Panc1 (cell line): ENCODE results near the gene CNGA3. TPM values are rescaled to one million over a fixed set of nuclear protein-coding genes. Genes with fewer than 3 reads are reported as not detected.

ENCODE experiments used
- ATAC-seq: fragments of 200-7000 bp; cut with Tn5 transposase; 2 replicates; pipeline ENCODE4 v1.9.1; 2020; ENCODE audit warnings: mild to moderate bottlenecking, moderate library complexity
- BruUV-seq: library from RNA; stranded (reverse); fragments of 400-500 nt; replicated peaks from 2 replicates; lab custom pipeline; 2021; lab: Mats Ljungman, UMichigan
- CTCF ChIA-PET: fragments of 300-600 bp; sonication (Branson Sonifier 250); formaldehyde crosslinking; loops from one replicate; lab custom pipeline; 2022; ENCODE audit warnings: antibody characterized with exemption; lab: Charles Lee
- POLR2A ChIA-PET: fragments of 300-600 bp; sonication (Branson Sonifier 250); formaldehyde crosslinking; loops from one replicate; lab custom pipeline; 2022; ENCODE audit warnings: antibody characterized with exemption; lab: Charles Lee
- DNase-seq: peaks from one replicate; pipeline ENCODE4 v3.0.0-alpha.2; 2010; ENCODE audit warnings: low read depth, low spot score
- H3K27ac ChIP-seq: 2 replicates; pipeline ENCODE4 v1.5.1; 2011; ENCODE audit warnings: mild to moderate bottlenecking, low read length, inconsistent platforms
- H3K27me3 ChIP-seq: fragments of 200-500 bp; sonication (Bioruptor generic); 2 replicates; pipeline ENCODE4 v1.6.0; 2014; ENCODE audit warnings: low read length, inconsistent platforms; ENCODE audit not compliant: control insufficient read depth, insufficient read depth
- H3K36me3 ChIP-seq: fragments of 200-500 bp; sonication (Bioruptor generic); 2 replicates; pipeline ENCODE4 v1.5.1; 2014; ENCODE audit warnings: inconsistent platforms, mild to moderate bottlenecking, low read length, moderate library complexity; ENCODE audit not compliant: control insufficient read depth, insufficient read depth
- H3K4me1 ChIP-seq: 2 replicates; pipeline ENCODE4 v1.5.1; 2011; ENCODE audit warnings: inconsistent platforms, mild to moderate bottlenecking, low read length, moderate library complexity; ENCODE audit not compliant: control insufficient read depth, insufficient read depth
- H3K4me3 ChIP-seq, 2 experiments: 2 replicates each; pipeline ENCODE4 v1.5.1; 2011 to 2012; ENCODE audit warnings: low read depth in 2 of 2, low read length in 2 of 2, mild to moderate bottlenecking in 2 of 2, inconsistent platforms in 1 of 2, moderate library complexity in 1 of 2
- H3K9me3 ChIP-seq: fragments of 200-500 bp; sonication (Bioruptor generic); 2 replicates; pipeline ENCODE4 v1.5.1; 2014; ENCODE audit warnings: low read depth, mild to moderate bottlenecking, inconsistent platforms, low read length, moderate library complexity; ENCODE audit not compliant: control insufficient read depth, insufficient read depth
- POLR2AphosphoS5 ChIP-seq: IDR thresholded peaks from 2 replicates; pipeline ENCODE4 v1.6.1; 2012; ENCODE audit warnings: mild to moderate bottlenecking, low read depth, low read length, moderate library complexity
- REST ChIP-seq, 2 experiments: IDR thresholded peaks; 2 replicates each; pipeline ENCODE4 v1.6.1; 2011 to 2012; ENCODE audit warnings: low read depth in 2 of 2, control low read depth in 1 of 2, low read length in 1 of 2, mild to moderate bottlenecking in 1 of 2, moderate library complexity in 1 of 2; ENCODE audit not compliant: insufficient read depth in 1 of 2
- SIN3A ChIP-seq: IDR thresholded peaks from 2 replicates; pipeline ENCODE4 v1.6.1; 2012; ENCODE audit warnings: low read depth, mild to moderate bottlenecking, low read length, moderate library complexity, borderline replicate concordance; ENCODE audit not compliant: insufficient read depth
- TCF7L2 ChIP-seq: IDR thresholded peaks from 2 replicates; pipeline ENCODE4 v1.6.1; 2011; ENCODE audit warnings: mild to moderate bottlenecking, low read depth, low read length, inconsistent platforms
- in situ Hi-C: cut with HindIII; loops from 2 replicates; pipeline ENCODE4 v1.10.0; 2016; ENCODE audit warnings: low sequenced_read_pairs, low pct_unique_long_range_greater_than_20kb
- intact Hi-C: fragments of 100-400 bp; cut with micrococcal nuclease; formaldehyde crosslinking; loops from one replicate; pipeline ENCODE4 v1.10.0; 2022; ENCODE audit not compliant: unreplicated experiment
- total RNA-seq: library from RNA; stranded (reverse); gene quantifications from one replicate; pipeline ENCODE4 v1.2.1, GENCODE V29; 2021; ENCODE audit not compliant: unreplicated experiment
- TF ChIP-seq, protein P1 (sequence below): fragments of 450-650 bp; IDR thresholded peaks from 2 replicates; pipeline ENCODE4 v1.5.1; 2017; ENCODE audit warnings: mild to moderate bottlenecking

CNGA3 gene
- total RNA-seq, 1 experiment from 2014 or later: not detected

DNA sequence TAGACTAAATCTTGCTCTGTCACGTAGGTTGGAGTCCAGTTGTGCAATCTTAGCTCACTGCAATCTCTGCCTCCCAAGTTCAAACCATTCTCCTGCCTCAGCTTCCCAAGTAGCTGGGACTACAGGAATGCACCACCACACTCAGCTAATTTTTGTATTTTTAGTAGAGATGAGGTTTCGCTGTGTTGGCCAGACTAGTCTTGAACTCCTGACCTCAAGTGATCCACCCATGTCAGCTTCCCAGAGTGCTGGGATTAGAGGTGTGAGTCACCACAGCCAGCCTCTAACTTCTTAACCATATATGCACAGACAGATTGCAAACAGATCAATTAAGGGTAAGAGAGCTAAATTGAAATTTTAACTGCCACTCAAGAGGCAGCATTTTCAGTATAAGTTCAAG lies 22.1 kb upstream of the CNGA3 start:
- intact Hi-C loops (no loop called here), in situ Hi-C loops (no loop called here)
- Histone ChIP-seq H3K27ac (no peak overlapping the region), H3K9me3 (0 out of 2 replicates have a peak, but pooled peaks cover 3% of the 10 kb centered on the region), H3K4me3 (no peak overlapping the region), H3K36me3 (no peaks in the 10 kb centered on the region), H3K4me1 (no peaks in the 10 kb centered on the region), H3K27me3 (no peaks in the 10 kb centered on the region; the same call in 1 of the 2 replicates)
- ChIA-PET CTCF (interaction anchor here (0.7 kb wide), 1 partner anchor 8 kb away, joined by 6 read pairs; no protein-coding TSS in a partner anchor), POLR2A (interaction anchor here (0.7 kb wide), 1 partner anchor 12 kb away, joined by 11 read pairs; no protein-coding TSS in a partner anchor)
- ATAC-seq (no peak), DNase-seq (no peak)
- TF ChIP-seq, protein P1, sequence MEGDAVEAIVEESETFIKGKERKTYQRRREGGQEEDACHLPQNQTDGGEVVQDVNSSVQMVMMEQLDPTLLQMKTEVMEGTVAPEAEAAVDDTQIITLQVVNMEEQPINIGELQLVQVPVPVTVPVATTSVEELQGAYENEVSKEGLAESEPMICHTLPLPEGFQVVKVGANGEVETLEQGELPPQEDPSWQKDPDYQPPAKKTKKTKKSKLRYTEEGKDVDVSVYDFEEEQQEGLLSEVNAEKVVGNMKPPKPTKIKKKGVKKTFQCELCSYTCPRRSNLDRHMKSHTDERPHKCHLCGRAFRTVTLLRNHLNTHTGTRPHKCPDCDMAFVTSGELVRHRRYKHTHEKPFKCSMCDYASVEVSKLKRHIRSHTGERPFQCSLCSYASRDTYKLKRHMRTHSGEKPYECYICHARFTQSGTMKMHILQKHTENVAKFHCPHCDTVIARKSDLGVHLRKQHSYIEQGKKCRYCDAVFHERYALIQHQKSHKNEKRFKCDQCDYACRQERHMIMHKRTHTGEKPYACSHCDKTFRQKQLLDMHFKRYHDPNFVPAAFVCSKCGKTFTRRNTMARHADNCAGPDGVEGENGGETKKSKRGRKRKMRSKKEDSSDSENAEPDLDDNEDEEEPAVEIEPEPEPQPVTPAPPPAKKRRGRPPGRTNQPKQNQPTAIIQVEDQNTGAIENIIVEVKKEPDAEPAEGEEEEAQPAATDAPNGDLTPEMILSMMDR: no peak
- BruUV-seq: no TSS peak

DNA sequence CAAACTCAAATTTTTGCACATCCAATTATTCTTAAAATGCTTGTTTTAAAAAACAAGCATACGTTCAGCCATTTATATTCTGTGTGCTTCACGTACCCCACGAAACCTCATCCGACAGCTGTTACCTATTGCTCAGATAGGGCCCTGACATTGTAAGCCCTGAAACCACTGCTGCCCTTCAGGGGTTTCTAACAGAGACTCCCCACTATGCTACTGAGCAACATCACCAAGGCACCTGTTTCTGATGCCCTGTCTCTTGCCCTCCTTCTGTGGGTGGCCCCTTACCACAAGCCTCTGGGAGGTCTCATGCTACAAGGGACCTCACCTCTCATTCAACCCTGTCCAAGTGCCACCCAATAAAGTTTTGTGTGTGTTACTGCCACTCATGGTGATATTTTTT lies 18.5 kb upstream of the CNGA3 start:
- H3K4me3 ChIP-seq: no peak overlapping the region
- no peak overlapping the region for H3K27ac ChIP-seq
- ATAC-seq (no peak), DNase-seq (no peak)
- ChIA-PET CTCF (no interaction called here), POLR2A (no interaction called here)
- intact Hi-C loops (no loop called here), in situ Hi-C loops (no loop called here)
- no TSS peak for BruUV-seq
- H3K36me3 ChIP-seq: no peaks in the 10 kb centered on the region
- H3K9me3 ChIP-seq: 0 out of 2 replicates have a peak, but pooled peaks cover 3% of the 10 kb centered on the region
- H3K4me1 ChIP-seq: no peaks in the 10 kb centered on the region
- no peaks in the 10 kb centered on the region; the same call in 1 of the 2 replicates for H3K27me3 ChIP-seq
- TF ChIP-seq POLR2AphosphoS5 (no peak), TCF7L2 (no peak), REST (IDR thresholded peaks at IDR 0.05; ENCODE audit: insufficient read depth in 1 of 2, low read depth in 2 of 2, low read length in 1 of 2) (no peak), SIN3A (no peak)
- TF ChIP-seq, protein P1: no peak
